Activated CD8-positive, alpha-beta T cell treated with anti-CD3 and anti-CD28 coated beads, Interleukin-2, amount 10 ng/mL, durations not matched to agents 7 days and 5 days (primary cell): ENCODE measurements around the gene ELANE. TPM values are rescaled to one million over a fixed set of nuclear protein-coding genes. Genes with fewer than 3 reads are reported as not detected.
"Not testable (repeated sequence)": the region's sequence is repeated elsewhere in the genome, so short reads cannot be mapped to it uniquely, and the experiment has no call there.

Experiments
- ATAC-seq: fragments of 150-1000 bp; cut with Tn5 transposase; one replicate; pipeline ENCODE4 v1.10.0; 2021; ENCODE audit warnings: moderate library complexity
- CTCF ChIA-PET: fragments of 350-600 bp; sonication (Branson Sonifier 250); formaldehyde crosslinking; loops from one replicate; lab custom pipeline; 2021; ENCODE audit warnings: antibody characterized with exemption; lab: Charles Lee
- POLR2A ChIA-PET: fragments of 350-600 bp; sonication (Branson Sonifier 250); formaldehyde crosslinking; loops from one replicate; lab custom pipeline; 2021; ENCODE audit warnings: antibody characterized with exemption; lab: Charles Lee
- DNase-seq: peaks from one replicate; pipeline ENCODE4 v3.0.0-alpha.2; 2020
- H3K27ac Mint-ChIP-seq: one replicate; pipeline ENCODE4 v1.8.0; 2021; ENCODE audit warnings: mild to moderate bottlenecking, mixed read lengths
- H3K27me3 Mint-ChIP-seq: one replicate; pipeline ENCODE4 v1.8.0; 2021; ENCODE audit warnings: low read depth, mixed read lengths
- H3K36me3 Mint-ChIP-seq: one replicate; pipeline ENCODE4 v1.8.0; 2021; ENCODE audit warnings: low read depth, mixed read lengths
- H3K4me1 Mint-ChIP-seq: one replicate; pipeline ENCODE4 v1.8.0; 2021; ENCODE audit warnings: low read depth, mixed read lengths
- H3K4me3 Mint-ChIP-seq: one replicate; pipeline ENCODE4 v1.8.0; 2021; ENCODE audit warnings: mild to moderate bottlenecking, mixed read lengths
- H3K9me3 Mint-ChIP-seq: one replicate; pipeline ENCODE4 v1.8.0; 2022; ENCODE audit warnings: mixed read lengths; ENCODE audit not compliant: insufficient read depth
- total RNA-seq, 2 experiments: library from RNA; stranded (reverse); gene quantifications; one replicate each; pipeline ENCODE4 v1.2.3, GENCODE V29; 2021

Gene ELANE
- total RNA-seq, 2 experiments from 2014 or later: not detected

DNA sequence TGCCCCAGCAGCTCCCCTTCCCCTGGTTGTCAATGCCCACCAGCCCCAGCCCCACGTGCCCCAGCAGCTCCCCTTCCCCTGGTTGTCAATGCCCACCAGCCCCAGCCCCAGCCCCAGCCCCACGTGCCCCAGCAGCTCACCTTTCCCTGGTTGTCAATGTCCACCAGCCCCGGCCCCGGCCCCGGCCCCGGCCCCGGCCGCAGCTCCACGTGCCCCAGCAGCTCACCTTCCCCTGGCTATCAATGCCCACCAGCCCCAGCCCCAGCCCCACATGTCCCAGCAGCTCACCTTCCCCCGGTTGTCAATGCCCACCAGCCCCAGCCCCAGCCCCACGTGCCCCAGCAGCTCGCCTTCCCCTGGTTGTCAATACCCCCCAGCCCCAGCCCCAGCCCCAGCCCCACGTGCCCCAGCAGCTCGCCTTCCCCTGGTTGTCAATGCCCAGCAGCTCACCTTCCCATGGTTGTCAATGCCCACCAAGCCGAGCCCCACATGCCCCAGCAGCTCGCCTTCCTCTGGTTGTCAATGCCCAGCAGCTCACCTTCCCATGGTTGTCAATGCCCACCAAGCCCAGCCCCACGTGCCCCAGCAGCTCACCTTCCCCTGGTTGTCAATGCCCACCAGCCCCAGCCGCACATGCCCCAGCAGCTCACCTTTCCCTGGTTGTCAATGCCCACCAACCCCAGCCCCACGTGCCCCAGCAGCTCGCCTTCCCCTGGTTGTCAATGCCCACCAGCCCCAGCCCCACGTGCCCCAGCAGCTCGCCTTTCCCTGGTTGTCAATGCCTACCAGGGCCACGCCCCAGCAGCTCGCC is 26.9 kb downstream of the ELANE start:
- not testable (repeated sequence) for DNase-seq, H3K4me1 Mint-ChIP-seq, H3K27me3 Mint-ChIP-seq, ATAC-seq, H3K4me3 Mint-ChIP-seq, H3K9me3 Mint-ChIP-seq
- peaks cover 24% of the 10 kb centered on the region for H3K36me3 Mint-ChIP-seq
- H3K27ac Mint-ChIP-seq: peak overlapping the region; percentile 5
- POLR2A ChIA-PET: interaction anchor here (0.6 to 1.3 kb wide), 2 partner anchors 13 to 40 kb away, joined by 3 read pairs; no protein-coding TSS in a partner anchor
- CTCF ChIA-PET: interaction anchor here (0.6 kb wide), 1 partner anchor 15 kb away, joined by 4 read pairs; no protein-coding TSS in a partner anchor

DNA sequence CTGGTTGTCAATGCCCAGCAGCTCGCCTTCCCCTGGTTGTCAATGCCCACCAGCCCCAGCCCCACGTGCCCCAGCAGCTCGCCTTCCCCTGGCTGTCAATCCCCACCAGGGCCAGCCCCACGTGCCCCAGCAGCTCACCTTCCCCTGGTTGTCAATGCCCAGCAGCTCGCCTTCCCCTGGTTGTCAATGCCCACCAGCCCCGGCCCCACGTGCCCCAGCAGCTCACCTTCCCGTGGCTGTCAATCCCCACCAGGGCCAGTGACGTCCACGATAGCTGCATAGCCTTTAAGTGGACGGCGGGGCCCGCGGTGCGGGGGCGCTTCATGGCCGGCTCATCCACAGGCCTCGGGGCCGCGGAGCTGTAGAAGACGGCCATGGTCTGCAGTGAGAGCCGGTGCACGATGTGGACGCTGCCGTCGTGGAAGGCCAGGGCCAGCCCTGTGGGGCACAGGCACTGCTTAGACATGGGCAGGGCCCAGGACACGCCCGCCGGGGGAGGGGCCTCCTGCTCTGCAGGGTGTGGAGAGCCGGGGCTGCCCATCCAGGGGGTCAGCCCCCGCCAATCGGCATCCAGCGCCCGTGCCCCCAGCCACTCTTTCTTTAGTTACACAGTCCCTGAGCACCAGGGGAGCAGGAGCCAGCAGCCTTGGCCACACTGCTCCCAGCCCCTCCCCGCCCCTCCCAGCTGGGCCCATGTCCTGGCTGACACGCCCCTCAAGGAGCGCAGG is 27.8 kb downstream of the ELANE start:
- Mint-ChIP-seq H3K9me3 (no peaks in the 10 kb centered on the region), H3K36me3 (peaks cover 24% of the 10 kb centered on the region), H3K4me1 (no peaks in the 10 kb centered on the region), H3K4me3 (no peak overlapping the region), H3K27ac (peak overlapping the region; percentile 5), H3K27me3 (no peaks in the 10 kb centered on the region)
- ATAC-seq (no peak), DNase-seq (no peak)
- CTCF ChIA-PET: no interaction called here
- POLR2A ChIA-PET: interaction anchor here (1.3 kb wide), 1 partner anchor 12 kb away, joined by 3 read pairs; no protein-coding TSS in a partner anchor

DNA sequence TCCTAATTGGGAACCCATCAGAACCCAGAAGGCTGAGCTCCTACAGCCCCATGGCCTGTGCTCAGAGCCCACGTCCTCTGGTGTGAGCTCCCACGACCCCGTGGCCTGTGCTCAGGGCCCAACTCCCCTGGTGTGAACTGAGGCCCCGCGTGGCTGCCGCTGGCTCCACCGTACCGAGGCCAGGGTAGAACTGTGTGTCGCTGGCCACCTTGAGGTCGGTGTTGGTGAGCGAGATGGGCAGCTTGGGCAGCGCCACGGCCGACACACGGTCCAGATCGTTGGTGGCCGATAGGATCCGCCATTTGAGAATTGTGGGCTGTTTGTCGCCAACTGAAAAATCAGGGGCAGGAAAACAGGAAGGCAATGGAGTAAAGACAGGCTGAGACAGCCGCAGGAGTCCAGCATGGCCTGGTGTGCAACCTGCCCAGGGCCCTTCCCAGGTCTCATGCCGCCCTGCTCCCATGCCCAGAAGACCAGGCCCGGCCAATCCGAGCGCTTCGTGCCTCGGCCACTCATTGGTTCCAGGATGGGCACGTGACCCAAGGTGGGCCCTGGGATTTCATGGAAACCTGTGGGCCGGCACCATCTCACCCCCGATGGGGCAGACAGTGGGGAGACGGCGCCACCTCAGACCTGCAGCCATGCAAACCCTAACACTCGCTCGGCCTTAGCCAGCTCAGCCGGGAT is 29.4 kb downstream of the ELANE start:
- no peaks in the 10 kb centered on the region for H3K9me3 Mint-ChIP-seq
- DNase-seq (no peak), ATAC-seq (no peak)
- no peaks in the 10 kb centered on the region for H3K27me3 Mint-ChIP-seq
- H3K4me3 Mint-ChIP-seq: no peak overlapping the region
- no peak overlapping the region for H3K27ac Mint-ChIP-seq
- peaks cover 20% of the 10 kb centered on the region for H3K36me3 Mint-ChIP-seq
- ChIA-PET CTCF (interaction anchor here (1.2 kb wide), 1 partner anchor 18 kb away, joined by 4 read pairs; no protein-coding TSS in a partner anchor), POLR2A (interaction anchor here (0.6 to 1.5 kb wide), 2 partner anchors 12 to 255 kb away, joined by 3 to 5 read pairs; partner anchors contain the start of genes MED16 and RNU6-9)
- H3K4me1 Mint-ChIP-seq: peaks cover 2% of the 10 kb centered on the region

DNA sequence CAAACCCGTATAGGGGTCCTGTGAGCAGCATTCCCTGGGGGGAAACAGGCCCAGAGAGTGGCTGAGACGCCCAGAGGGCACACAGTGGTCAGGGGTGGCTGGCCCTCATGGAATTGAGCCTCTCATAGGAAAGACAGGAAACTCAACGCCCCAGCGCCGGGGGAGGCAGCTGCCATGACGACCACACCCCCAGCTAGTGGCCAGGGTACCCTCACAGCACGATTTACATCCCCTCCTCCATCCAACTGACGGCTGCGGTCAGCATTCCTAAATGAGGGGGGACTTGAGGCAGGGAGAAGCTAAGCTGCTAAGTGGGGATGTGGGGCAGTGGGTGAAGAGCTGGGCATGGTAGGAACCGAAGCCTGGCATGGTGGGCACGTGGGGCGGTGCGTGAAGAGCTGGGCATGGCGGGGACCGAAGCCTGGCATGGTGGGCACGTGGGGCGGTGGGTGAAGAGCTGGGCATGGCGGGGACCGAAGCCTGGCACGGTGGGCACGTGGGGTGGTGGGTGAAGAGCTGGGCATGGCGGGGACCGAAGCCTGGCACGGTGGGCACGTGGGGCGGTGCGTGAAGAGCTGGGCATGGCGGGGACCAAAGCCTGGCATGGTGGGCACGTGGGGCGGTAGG is 30.9 kb downstream of the ELANE start:
- Mint-ChIP-seq H3K4me1 (peaks cover 6% of the 10 kb centered on the region), H3K27ac (no peak overlapping the region), H3K27me3 (no peaks in the 10 kb centered on the region), H3K4me3 (no peak overlapping the region), H3K36me3 (peaks cover 23% of the 10 kb centered on the region), H3K9me3 (no peaks in the 10 kb centered on the region)
- ChIA-PET CTCF (interaction anchor here (1.2 kb wide), 1 partner anchor 19 kb away, joined by 4 read pairs; no protein-coding TSS in a partner anchor), POLR2A (interaction anchor here (1.5 to 1.7 kb wide), 2 partner anchors 10 to 24 kb away, joined by 5 to 6 read pairs; partner anchors contain the start of genes MED16 and RNU6-9)
- no peak for DNase-seq
- ATAC-seq: no peak

GRCh38 chr19:883661-884211 is 31.6 kb downstream of the ELANE start:
- POLR2A ChIA-PET: interaction anchor here (1.7 kb wide), 1 partner anchor 23 kb away, joined by 6 read pairs; no protein-coding TSS in a partner anchor

GRCh38 chr19:884420-885211 is 32.5 kb downstream of the ELANE start:
- Mint-ChIP-seq H3K36me3 (peaks cover 30% of the 10 kb centered on the region), H3K9me3 (no peaks in the 10 kb centered on the region), H3K27me3 (no peaks in the 10 kb centered on the region), H3K27ac (no peak overlapping the region), H3K4me3 (no peak overlapping the region), H3K4me1 (peaks cover 15% of the 10 kb centered on the region)
- no peak for DNase-seq
- no peak for ATAC-seq
- CTCF ChIA-PET: no interaction called here
- POLR2A ChIA-PET: no interaction called here

More at GRCh38 chr19:883661-884211, 31.6 kb downstream of the ELANE start:
- Mint-ChIP-seq H3K9me3 (no peaks in the 10 kb centered on the region), H3K4me1 (peaks cover 10% of the 10 kb centered on the region), H3K27ac (no peak overlapping the region), H3K4me3 (no peak overlapping the region), H3K36me3 (peaks cover 23% of the 10 kb centered on the region), H3K27me3 (no peaks in the 10 kb centered on the region)
- ATAC-seq (no peak), DNase-seq (no peak)
- CTCF ChIA-PET: no interaction called here

- Mint-ChIP-seq H3K27me3 (no peaks in the 10 kb centered on the region), H3K9me3 (no peaks in the 10 kb centered on the region), H3K36me3 (peaks cover 34% of the 10 kb centered on the region), H3K27ac (no peak overlapping the region), H3K4me1 (peaks cover 18% of the 10 kb centered on the region), H3K4me3 (no peak overlapping the region)
- no peak for ATAC-seq
- ChIA-PET POLR2A (no interaction called here), CTCF (no interaction called here)
- DNase-seq: no peak
Observed at GRCh38 chr19:885536-886224, 33.6 kb downstream of the ELANE start.

GRCh38 chr19:887072-887471 is 35.0 kb downstream of the ELANE start:
- DNase-seq (no peak), ATAC-seq (no peak)
- peaks cover 22% of the 10 kb centered on the region for H3K4me1 Mint-ChIP-seq
- no peaks in the 10 kb centered on the region for H3K27me3 Mint-ChIP-seq
- no peak overlapping the region for H3K4me3 Mint-ChIP-seq
- no peak overlapping the region for H3K27ac Mint-ChIP-seq
- ChIA-PET CTCF (no interaction called here), POLR2A (no interaction called here)
- H3K36me3 Mint-ChIP-seq: peaks cover 23% of the 10 kb centered on the region
- H3K9me3 Mint-ChIP-seq: no peaks in the 10 kb centered on the region

GRCh38 chr19:887599-887998 is 35.5 kb downstream of the ELANE start:
- Mint-ChIP-seq H3K27ac (no peak overlapping the region), H3K4me1 (peaks cover 22% of the 10 kb centered on the region), H3K4me3 (no peak overlapping the region), H3K36me3 (peaks cover 19% of the 10 kb centered on the region), H3K9me3 (no peaks in the 10 kb centered on the region), H3K27me3 (no peaks in the 10 kb centered on the region)
- no peak for ATAC-seq
- POLR2A ChIA-PET: interaction anchor here (0.7 kb wide), 1 partner anchor 21 kb away, joined by 3 read pairs; no protein-coding TSS in a partner anchor
- DNase-seq: no peak
- CTCF ChIA-PET: no interaction called here
